GM21576 (cell line): ENCODE measurements around the gene DTX3.
"Not testable (repeated sequence)": the region's sequence is repeated elsewhere in the genome, so short reads cannot be mapped to it uniquely, and the experiment has no call there.

ENCODE experiments used
- ATAC-seq: cut with Tn5 transposase; IDR thresholded peaks from one replicate; pipeline ENCODE4 v1.9.1; 2021; ENCODE audit warnings: mild to moderate bottlenecking, moderate library complexity; ENCODE audit not compliant: unreplicated experiment

Gene DTX3

GRCh38 chr12:57582440-57582839 lies 22.2 kb upstream of the DTX3 start:
- ATAC-seq: no peak

- ATAC-seq: peak; percentile 90
These were observed 21.4 kb upstream of the DTX3 start for GRCh38 chr12:57583008-57583831.

DNA sequence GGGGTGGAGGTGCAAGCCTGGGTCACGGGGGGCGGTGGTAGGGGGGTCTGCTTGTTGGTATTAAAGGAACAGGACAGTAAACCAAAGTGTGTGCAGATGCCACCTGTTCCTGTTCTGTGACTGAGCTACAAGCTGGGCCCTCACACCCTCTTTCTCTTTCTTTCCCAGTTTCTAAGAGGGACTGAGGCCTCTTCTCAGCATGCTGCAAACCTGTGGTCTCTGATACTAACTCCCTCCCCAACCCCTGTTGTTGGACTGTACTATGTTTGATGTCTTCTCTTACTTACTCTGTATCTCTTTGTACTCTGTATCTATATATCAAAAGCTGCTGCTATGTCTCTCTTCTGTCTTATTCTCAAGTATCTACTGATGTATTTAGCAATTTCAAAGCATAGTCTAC lies 20.6 kb upstream of the DTX3 start:
- ATAC-seq: no peak

- ATAC-seq: no peak
These were observed 19.9 kb upstream of the DTX3 start for GRCh38 chr12:57584690-57585089.

DNA sequence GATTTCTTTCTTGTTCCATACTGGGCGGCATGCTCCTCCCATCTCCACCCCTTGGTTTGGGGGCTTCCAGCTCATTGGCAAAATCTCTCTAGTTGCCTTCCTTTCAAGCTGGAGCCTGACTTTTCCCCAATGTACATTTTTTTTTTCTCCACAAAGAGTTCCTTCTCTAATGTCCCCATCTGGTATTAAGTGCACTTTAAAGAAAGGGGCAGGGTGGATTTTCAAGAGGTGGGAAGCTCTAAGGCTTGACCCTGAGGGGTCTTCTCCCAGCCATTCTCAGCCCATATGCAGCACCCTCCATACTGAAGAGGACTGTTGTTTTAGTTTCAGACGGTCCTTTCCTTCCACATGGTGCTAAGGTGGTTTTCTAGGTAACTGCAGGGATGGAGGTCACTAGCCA lies 19.5 kb upstream of the DTX3 start:
- no peak for ATAC-seq

DNA sequence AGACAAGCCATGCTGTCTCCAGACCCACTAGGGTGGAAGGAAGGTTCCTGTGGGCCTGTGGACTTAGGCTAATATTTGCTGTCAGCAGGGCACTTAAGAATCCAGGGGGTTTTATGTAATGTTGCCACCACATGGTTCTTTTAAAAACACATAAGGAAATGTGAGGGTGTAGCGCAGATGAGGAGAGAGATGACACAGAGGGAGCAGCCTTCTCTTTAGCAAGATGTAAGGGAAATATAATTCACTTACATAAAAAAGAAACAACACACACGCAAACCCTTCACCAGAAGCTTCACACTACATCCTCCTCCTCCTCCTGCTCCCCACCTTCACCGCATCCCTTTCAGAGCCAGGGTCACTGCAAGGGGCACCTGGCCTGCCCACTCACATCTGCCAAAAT lies 18.5 kb upstream of the DTX3 start:
- no peak for ATAC-seq

- ATAC-seq: no peak
These were observed 17.7 kb upstream of the DTX3 start for GRCh38 chr12:57586832-57587429.

- ATAC-seq: not testable (repeated sequence)
These were observed 15.5 kb upstream of the DTX3 start for GRCh38 chr12:57588951-57589610.

- no peak for ATAC-seq
These were observed 14.2 kb upstream of the DTX3 start for GRCh38 chr12:57590479-57590863.

DNA sequence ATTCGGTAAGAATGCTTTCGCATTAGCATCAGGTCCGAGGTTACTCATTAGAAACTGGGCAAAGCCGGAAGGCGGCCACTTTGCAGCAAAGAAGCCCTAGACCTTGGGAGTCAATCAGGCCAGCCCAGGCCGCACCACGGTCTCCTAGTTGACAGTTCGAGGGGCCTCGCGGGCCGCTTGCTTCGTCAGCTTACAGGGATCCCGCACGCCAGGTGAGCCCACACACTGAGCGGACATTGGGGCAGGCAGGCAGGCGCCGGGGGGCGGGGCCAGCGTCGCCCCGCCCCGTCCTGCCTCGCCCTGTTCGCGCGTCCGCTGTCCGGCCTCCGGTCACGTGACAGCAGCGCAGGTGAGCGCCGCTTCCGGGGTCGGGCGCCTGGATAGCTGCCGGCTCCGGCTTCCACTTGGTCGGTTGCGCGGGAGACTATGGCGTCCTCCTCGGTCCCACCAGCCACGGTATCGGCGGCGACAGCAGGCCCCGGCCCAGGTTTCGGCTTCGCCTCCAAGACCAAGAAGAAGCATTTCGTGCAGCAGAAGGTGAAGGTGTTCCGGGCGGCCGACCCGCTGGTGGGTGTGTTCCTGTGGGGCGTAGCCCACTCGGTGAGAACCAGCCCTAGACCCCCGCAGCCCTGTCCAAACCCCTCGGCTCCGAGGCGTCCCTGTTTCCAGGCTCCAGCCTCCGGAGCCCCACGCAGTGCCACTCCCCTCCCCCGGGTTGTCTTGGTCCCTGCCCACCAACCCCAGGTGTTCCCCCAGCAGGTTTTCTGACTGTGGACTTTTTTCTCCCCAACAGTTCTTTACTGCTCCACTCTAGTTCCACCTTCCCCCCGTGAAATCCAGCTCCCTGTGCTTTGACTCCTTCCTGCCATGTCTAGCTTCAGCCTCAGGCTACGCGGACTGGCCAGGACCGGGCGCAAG lies 13.5 kb upstream of the DTX3 start, which contains the start of gene PIP4K2C:
Gene PIP4K2C (plus strand): TSS at position 329 of the 918 bp plus-strand sequence. CDS start 98 bp downstream, at position 427.
- ATAC-seq: peak; percentile 89

- ATAC-seq: no peak
These were observed 12.8 kb upstream of the DTX3 start for GRCh38 chr12:57591782-57592325.

DNA sequence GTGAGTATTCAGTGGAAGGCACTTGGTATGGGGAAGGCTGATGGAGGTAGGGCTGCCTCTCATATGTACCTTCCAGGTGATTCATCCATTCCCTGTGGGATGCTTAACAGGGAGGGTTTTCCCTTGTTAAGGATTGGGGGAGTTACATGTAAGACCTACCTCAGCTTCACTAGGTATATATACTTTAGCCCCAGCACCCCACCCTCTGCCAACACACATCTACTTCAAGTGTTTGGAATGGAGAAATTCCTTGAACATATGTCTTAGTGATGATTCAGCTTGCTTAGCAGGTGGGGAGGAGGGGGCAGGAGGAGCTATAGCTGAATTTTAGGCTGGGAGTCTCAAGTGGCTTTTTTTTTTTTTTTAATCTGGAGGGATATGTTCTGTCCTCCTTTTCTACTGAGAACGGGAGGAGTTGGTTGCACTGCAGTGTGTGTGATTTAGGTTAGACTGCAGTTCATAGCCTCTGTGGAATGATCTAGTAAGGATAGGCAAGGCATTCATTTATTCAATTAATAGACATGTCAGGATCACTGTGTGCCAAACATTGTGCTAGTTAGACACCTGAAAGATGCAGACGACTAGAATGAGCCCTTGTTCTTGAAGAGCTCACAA lies 12.0 kb upstream of the DTX3 start:
- no peak for ATAC-seq

DNA sequence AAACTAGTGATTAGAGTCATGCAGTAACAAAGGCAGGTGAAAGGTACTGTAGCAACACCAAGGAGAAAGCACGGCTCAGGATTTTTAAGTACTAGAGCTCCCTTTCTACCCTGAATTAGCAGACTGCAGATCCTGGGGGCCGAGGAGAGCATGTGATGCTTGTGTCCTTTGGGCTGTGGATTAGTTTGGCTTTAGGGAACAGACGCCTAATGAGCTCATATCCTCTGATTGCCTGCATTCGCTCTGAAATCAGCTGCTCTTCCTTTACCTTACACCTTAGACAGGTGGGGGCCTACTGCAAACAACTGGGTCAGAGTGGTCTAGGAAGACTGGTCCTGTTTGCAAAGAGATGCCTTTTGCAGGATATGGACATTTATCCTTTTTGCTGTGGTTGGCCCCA lies 11.4 kb upstream of the DTX3 start:
- ATAC-seq: no peak

GRCh38 chr12:57600395-57600794 lies 4.2 kb upstream of the DTX3 start:
- no peak for ATAC-seq

DNA sequence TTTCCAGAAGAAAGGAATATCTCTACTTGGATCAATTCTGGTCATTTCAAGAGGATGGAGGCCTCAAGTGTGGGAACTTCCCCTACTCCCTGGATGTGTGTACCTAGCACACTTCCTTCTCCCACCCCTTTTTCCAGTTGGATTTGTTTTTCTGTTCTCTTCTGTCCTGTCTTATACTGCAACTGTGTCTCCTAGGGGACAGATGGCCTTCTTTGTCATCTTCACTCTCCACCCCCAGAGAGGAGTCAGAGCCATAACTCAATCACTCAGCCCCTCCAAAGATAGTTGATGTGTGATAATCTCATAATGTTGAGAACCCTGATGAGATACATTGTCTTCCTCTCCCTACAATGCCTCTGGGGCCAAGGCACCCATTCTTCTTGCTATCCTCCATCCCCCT lies 2.1 kb upstream of the DTX3 start:
- no peak for ATAC-seq

DNA sequence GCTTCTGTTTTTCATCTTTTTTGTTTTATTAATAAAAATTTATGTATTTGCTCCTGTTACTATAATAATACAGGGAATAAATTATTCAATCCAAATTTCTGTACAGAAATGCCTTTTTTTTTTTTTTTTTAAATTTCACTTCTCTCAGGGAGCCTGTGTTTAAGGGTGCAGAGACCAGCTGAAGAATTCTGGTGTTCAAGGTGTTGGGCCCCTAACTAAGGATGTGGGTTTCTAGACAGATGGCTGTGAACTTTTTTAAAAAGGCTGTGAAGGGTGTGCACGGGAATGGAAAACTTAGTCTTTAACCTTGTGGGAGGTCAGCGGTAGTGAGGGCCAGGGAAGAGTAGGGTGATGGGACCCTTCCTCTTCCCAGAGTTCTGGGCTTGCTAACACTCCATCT lies 1.3 kb upstream of the DTX3 start:
- ATAC-seq: no peak

- ATAC-seq: no peak
These were observed 690 bp upstream of the DTX3 start for GRCh38 chr12:57603815-57604453.

DNA sequence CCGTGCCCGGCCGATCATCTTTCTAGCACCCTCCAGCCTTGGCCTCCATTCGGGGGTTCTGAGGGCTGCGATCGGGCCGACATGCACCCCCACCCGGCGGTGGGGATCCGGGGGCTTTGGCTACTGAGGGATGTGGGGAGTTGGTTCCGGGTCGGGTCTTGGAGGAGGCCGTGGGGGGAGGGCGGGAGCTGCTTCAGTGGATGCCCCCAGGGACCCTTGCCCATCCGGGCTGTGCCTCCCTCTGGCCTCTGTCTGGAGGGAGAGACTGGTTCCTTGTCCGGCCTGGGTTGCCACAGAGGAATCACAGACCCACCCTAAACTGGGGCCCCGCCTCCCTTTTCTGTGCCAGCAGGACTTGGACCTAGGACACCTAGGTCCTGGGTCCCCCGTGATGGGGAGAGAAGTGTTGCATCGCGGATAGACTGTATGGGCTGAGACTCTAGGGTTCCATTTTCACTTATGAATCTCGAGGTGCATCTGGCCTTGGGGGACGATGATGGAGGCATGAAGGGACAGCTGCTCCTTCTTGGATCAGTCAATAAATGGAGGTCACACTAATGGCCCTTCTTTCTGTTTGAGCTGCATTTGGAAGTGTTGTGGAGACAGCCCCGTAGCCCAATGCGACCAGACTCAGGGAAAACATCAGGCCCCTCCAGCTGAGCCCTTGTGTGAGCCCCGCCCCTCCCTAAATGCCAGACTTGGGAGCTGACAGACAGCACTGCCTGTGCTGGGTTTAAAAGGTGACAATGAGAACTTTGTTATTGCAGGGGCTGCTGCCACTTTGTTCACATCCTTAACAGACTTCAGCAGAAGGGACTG lies 577 bp downstream of the DTX3 start:
- no peak for ATAC-seq

GRCh38 chr12:57605811-57606311 lies 1.2 kb downstream of the DTX3 start:
- no peak for ATAC-seq
